Hepatocyte (in vitro differentiated cells): ENCODE data around the gene BLVRB.

ENCODE experiments used
- EZH2 ChIP-seq: fragments of 200-600 bp; sonication (generic); IDR thresholded peaks from 2 replicates; pipeline ENCODE4 v1.6.1; 2016; ENCODE audit warnings: antibody characterized with exemption, mild to moderate bottlenecking, borderline replicate concordance
- EZH2phosphoT487 ChIP-seq: fragments of 200-600 bp; sonication (generic); IDR thresholded peaks from one replicate; pipeline ENCODE4 v1.6.1; 2018; ENCODE audit warnings: antibody characterized with exemption, mild to moderate bottlenecking, low read depth, moderate library complexity; ENCODE audit not compliant: unreplicated experiment, severe bottlenecking

- no peak for TF ChIP-seq EZH2phosphoT487
- no peak for TF ChIP-seq EZH2
Observed at GRCh38 chr19:40415768-40416167, 49.8 kb downstream of the BLVRB start.
